Activated T-helper 17 cell treated with anti-CD3 and anti-CD28 coated beads, Interleukin-2, amount 50 U/mL, for 72 hours (primary cell): ENCODE measurements around the gene CGB5. TPM values are rescaled to one million over a fixed set of nuclear protein-coding genes. Genes with fewer than 3 reads are reported as not detected.
A peak's percentile ranks its signal among the peaks of the same experiment; 100 is the strongest.

Source experiments
- ATAC-seq: fragments of 150-1000 bp; cut with Tn5 transposase; replicated peaks from 2 replicates; pipeline ENCODE4 v1.10.0; 2021; ENCODE audit warnings: mild to moderate bottlenecking, moderate library complexity
- H3K27ac Mint-ChIP-seq: one replicate; pipeline ENCODE4 v1.8.0; 2022; ENCODE audit warnings: mixed read lengths
- H3K27me3 Mint-ChIP-seq: one replicate; pipeline ENCODE4 v1.8.0; 2022; ENCODE audit warnings: mixed read lengths
- H3K36me3 Mint-ChIP-seq: one replicate; pipeline ENCODE4 v1.8.0; 2022; ENCODE audit warnings: low read depth, mild to moderate bottlenecking, mixed read lengths
- H3K4me1 Mint-ChIP-seq: one replicate; pipeline ENCODE4 v1.8.0; 2022; ENCODE audit warnings: mixed read lengths
- H3K4me3 Mint-ChIP-seq: one replicate; pipeline ENCODE4 v1.8.0; 2022; ENCODE audit warnings: mild to moderate bottlenecking, mixed read lengths
- H3K9me3 Mint-ChIP-seq: one replicate; pipeline ENCODE4 v1.8.0; 2022; ENCODE audit warnings: mixed read lengths
- total RNA-seq, 2 donors: library from RNA; stranded (reverse); gene quantifications; one replicate each; pipeline ENCODE4 v1.2.3, GENCODE V29; 2022

CGB5 gene
- total RNA-seq, 2 donors from 2014 or later: not detected

DNA sequence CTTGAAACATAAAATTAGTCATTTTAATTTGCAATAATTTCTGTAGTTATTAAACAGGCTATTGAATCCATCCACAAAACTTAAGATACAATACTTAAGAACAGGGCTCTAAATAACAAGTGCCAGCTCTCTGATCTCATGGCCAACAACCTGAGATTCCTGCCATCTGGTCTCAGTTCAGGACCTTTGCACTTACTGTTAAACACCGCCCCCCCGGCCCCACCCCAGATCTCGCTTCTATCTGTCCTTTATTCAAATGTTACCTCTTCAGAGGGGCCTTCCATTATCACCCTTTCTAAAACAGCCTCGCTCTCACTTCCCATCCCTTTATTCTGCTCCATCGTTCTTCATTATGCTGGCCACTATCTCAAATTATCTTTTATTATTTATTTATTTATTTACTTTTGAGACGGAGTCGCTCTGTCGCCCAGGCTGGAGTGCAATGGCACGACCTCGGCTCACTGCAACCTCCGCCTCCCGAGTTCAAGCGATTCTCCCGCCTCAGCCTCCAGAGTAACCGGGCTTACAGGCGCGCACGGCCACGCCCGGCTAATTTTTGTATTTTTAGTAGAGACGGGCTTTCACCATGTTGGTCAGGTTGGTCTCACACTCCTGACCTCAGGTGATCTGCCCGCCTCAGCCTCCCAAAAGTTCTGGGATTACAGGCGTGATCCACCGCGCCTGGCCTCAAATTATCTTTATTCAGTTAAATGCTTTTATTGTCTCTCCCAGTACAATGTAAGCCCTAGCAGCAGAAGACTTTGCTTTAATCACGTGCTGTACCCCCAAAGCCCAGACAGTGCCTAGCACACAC is 40.8 kb downstream of the CGB5 start:
- Mint-ChIP-seq H3K9me3 (no peaks in the 10 kb centered on the region), H3K4me3 (peak overlapping the region; percentile 92), H3K27me3 (peaks cover 8% of the 10 kb centered on the region)

DNA sequence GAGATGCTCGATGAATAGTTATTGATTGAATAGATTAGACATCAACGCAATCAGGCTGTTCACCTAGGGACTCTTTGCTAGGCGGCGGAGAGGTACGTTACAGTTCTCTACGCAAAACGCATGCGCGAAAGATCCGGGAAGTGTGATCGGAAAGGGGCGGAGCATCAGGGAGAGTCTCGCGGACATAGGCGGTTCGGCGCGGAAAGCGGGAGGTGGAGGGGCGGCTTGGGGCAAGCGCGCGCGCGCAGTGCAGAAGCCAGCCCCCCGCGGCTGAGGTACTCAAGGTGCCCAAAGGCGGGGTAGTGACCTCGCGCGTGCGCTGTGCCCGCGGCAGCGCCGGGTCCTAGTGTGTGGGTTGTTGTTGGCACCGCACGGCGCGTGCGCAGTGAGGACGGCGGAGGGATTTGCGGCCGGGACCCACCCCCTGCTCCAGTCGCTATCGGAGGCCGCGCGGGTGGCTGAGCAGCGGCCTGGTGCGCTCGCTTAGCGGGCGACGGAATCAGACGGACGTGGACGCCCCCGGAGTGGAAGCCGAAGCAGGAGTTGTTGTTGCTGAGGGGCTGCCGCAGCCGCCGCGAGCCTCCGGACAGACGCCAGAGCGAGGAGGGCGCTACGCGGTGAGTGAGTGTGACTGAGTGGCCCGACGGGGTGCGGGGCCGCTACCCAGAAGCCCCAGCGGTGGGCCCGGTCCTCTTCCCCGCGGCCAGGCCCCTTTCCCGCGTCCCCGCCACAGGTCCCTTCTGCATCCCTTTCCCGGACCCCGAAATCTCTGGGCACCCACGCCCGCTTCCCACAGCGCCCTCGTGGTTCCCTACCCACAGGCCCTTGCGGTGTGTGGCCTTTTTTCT is 41.6 kb downstream of the CGB5 start, which contains the start of gene SNRNP70:
TSS of gene SNRNP70 (plus strand) at position 432 of the 848 bp plus-strand sequence. CDS start 964 bp downstream, outside the sequence.
- Mint-ChIP-seq H3K27ac (peak within 1 kb of the TSS; percentile 99), H3K9me3 (no peaks in the 10 kb centered on the region), H3K4me1 (peaks cover 20% of the 10 kb centered on the region), H3K27me3 (peaks cover 5% of the 10 kb centered on the region), H3K4me3 (peak within 1 kb of the TSS; percentile 92), H3K36me3 (peaks cover 52% of the 10 kb centered on the region)
- peak; percentile 97 for ATAC-seq

More for the DNA sequence above, 40.8 kb downstream of the CGB5 start:
- Mint-ChIP-seq H3K27ac (peak overlapping the region; percentile 99), H3K36me3 (peaks cover 44% of the 10 kb centered on the region), H3K4me1 (peaks cover 18% of the 10 kb centered on the region)
- ATAC-seq: no peak

DNA sequence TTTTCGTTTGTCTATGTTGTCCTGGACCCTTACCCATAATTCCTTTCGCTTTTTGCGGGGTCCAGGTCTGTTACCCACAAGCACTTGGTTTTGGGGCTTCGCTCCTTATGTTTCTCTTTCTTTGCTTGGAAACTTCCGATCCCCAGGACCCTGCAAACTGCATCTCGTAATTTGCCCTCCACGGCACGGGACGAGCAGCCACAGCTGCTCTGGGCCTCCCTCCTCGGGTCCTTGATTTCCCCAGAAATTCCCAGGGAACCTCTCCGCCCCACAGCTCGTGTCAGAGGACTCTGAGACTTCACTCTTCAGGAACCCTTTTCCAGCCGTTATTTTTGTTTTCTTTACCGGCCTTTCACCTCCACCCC is 42.2 kb downstream of the CGB5 start:
- Mint-ChIP-seq H3K27me3 (peaks cover 4% of the 10 kb centered on the region), H3K27ac (peak overlapping the region; percentile 99), H3K4me3 (peak overlapping the region; percentile 92), H3K36me3 (peaks cover 58% of the 10 kb centered on the region), H3K9me3 (no peaks in the 10 kb centered on the region), H3K4me1 (peaks cover 26% of the 10 kb centered on the region)
- no peak for ATAC-seq

DNA sequence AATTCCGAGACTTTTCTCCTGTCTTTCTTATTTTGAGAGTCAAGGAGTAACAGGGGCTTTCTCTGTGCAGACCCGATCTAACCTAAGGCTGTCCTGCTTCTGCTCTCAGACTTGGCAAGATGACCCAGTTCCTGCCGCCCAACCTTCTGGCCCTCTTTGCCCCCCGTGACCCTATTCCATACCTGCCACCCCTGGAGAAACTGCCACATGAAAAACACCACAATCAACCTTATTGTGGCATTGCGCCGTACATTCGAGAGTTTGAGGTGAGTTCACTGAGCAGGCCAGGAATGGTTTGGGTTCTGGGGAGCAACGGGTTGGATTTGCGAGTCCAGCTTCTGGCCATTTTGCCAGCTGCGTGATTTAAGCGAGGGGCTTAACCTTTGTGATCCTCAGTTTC is 42.6 kb downstream of the CGB5 start:
- Mint-ChIP-seq H3K4me3 (peak overlapping the region; percentile 92), H3K4me1 (peaks cover 30% of the 10 kb centered on the region), H3K9me3 (no peaks in the 10 kb centered on the region), H3K36me3 (peaks cover 63% of the 10 kb centered on the region), H3K27me3 (peaks cover 3% of the 10 kb centered on the region), H3K27ac (peak overlapping the region; percentile 99)
- no peak for ATAC-seq

DNA sequence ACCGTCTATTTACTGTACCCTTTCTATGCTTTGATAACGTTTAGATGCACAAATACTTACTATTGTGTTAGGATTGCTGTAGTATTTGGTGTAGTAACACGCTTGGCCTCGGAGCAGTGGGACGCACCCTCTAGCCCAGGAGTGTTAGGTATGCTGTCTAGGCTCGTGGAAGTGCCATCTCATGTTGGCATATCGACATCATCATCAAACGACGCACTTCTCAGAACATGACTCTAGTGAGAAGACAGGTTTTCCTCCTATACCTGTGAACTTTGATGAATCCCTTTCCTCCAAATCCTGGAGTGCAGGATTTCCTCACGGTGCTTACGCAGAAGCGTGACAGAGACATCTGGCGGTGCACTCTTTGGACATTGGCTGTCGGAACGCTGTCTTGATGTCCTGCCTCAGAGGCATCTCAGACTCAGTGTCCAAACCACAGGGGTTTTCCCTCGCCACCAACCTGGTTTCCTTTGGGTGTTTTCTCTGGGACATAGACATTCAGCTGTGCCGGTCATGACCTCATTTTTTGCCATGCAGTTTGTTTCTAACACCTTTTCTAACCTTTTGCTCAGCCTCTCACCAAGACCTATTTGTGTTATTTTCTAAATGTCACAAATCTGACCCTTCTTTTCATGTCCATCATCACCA is 47.9 kb downstream of the CGB5 start:
- Mint-ChIP-seq H3K27me3 (no peaks in the 10 kb centered on the region), H3K4me1 (peaks cover 28% of the 10 kb centered on the region), H3K4me3 (peak overlapping the region; percentile 18), H3K9me3 (no peaks in the 10 kb centered on the region), H3K36me3 (peaks cover 94% of the 10 kb centered on the region), H3K27ac (peak overlapping the region; percentile 72)
- ATAC-seq: peak; percentile 79

DNA sequence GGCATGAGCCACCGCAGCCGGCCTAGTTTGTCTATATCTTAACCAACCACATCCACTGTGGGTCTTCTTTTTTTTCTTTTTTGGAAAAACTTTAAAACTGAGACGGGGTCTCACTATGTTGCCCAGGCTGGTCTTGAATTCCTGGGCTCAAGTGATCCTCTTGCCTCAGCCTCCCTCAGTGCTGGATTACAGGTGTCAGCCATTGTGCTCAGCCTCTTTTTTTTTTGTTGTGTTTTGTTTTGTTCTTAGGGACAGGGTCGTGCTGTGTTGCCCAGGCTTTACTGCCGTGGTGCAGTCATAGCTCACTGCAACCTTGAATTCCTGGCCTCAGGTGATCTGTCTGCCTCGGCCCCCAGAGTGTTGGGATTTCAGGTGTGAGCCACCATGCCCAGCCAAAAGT is 49.0 kb downstream of the CGB5 start:
- Mint-ChIP-seq H3K27ac (no peak overlapping the region), H3K9me3 (no peaks in the 10 kb centered on the region), H3K4me3 (no peak overlapping the region), H3K27me3 (no peaks in the 10 kb centered on the region), H3K36me3 (peaks cover 94% of the 10 kb centered on the region), H3K4me1 (peaks cover 20% of the 10 kb centered on the region)
- ATAC-seq: no peak

Other genes starting within 250 kb of the CGB5 start
- 10 to 100 TPM; 39.7 to 54.3 TPM for gene BCAT2, start 232.8 kb upstream of the CGB5 start, total RNA-seq
- 1 to 10 TPM in 1 of 2 donors, not detected in 1; 1.6 TPM for gene HSD17B14, start 207.4 kb upstream of the CGB5 start, total RNA-seq
- gene PLEKHA4, start 175.2 kb upstream of the CGB5 start, total RNA-seq: 10 to 100 TPM in 1 of 2 donors, 1 to 10 TPM in 1; 6.5 to 17.6 TPM
- gene PPP1R15A, start 171.4 kb upstream of the CGB5 start, total RNA-seq: 100 to 1,000 TPM in 1 of 2 donors, 10 to 100 TPM in 1; 75.1 to 129 TPM
- not detected for gene TULP2, start 145.1 kb upstream of the CGB5 start, total RNA-seq
- gene NUCB1, start 143.5 kb upstream of the CGB5 start, total RNA-seq: 100 to 1,000 TPM; 158 to 184 TPM
- gene DHDH, start 110.1 kb upstream of the CGB5 start, total RNA-seq: 1 to 10 TPM; 1.2 to 3.8 TPM
- gene BAX, start 89.0 kb upstream of the CGB5 start, total RNA-seq: 100 to 1,000 TPM; 286 to 464 TPM
- gene FTL, start 78.5 kb upstream of the CGB5 start, total RNA-seq: 1,000 to 10,000 TPM; 1,320 to 1,710 TPM
- gene GYS1, start 50.5 kb upstream of the CGB5 start, total RNA-seq: 10 to 100 TPM; 50.8 to 99.9 TPM
- 100 to 1,000 TPM; 100 to 166 TPM for gene RUVBL2, start 50.0 kb upstream of the CGB5 start, total RNA-seq
- gene LHB, start 26.8 kb upstream of the CGB5 start, total RNA-seq: not detected
- gene CGB3, start 19.5 kb upstream of the CGB5 start, total RNA-seq: not detected
- gene CGB2, start 12.0 kb upstream of the CGB5 start, total RNA-seq: not detected
- gene CGB1, start 7.0 kb upstream of the CGB5 start, total RNA-seq: not detected
- gene CGB8, start 5.3 kb downstream of the CGB5 start, total RNA-seq: not detected
- under 1 TPM in 1 of 2 donors, not detected in 1; 0.32 TPM for gene CGB7, start 13.9 kb downstream of the CGB5 start, total RNA-seq
- not detected for gene NTF4, start 21.0 kb downstream of the CGB5 start, total RNA-seq
- gene KCNA7, start 28.9 kb downstream of the CGB5 start, total RNA-seq: not detected
- gene SNRNP70, start 41.6 kb downstream of the CGB5 start, total RNA-seq: 100 to 1,000 TPM; 114 to 204 TPM
- 1 to 10 TPM; 4.1 to 4.7 TPM for gene LIN7B, start 70.5 kb downstream of the CGB5 start, total RNA-seq
- 1 to 10 TPM in 1 of 2 donors, under 1 TPM in 1; 0.50 to 1.3 TPM for gene C19orf73, start 75.3 kb downstream of the CGB5 start, total RNA-seq
- 1 to 10 TPM; 3.6 to 3.9 TPM for gene PPFIA3, start 75.7 kb downstream of the CGB5 start, total RNA-seq
- gene HRC, start 111.5 kb downstream of the CGB5 start, total RNA-seq: not detected
- under 1 TPM in 1 of 2 donors, not detected in 1; 0.52 TPM for gene TRPM4, start 113.9 kb downstream of the CGB5 start, total RNA-seq